ENCODE results near the gene INHBE.
"Not testable (repeated sequence)": the region's sequence is repeated elsewhere in the genome, so short reads cannot be mapped to it uniquely, and the experiment has no call there.

Gene INHBE

GRCh38 chr12:57454566-57455373, at the start of gene INHBE:
Gene INHBE (plus strand): TSS chr12:57455307. CDS start chr12:57455537, 230 bp downstream.
- DNase-seq (peak; percentile 57 to 81), ATAC-seq (peak; percentile 63)
- Mint-ChIP-seq H3K4me1 (peaks cover 68% of the 10 kb centered on the region), H3K27me3 (no peaks in the 10 kb centered on the region), H3K27ac (peak within 1 kb of the TSS; percentile 97), H3K4me3 (peak within 1 kb of the TSS; percentile 88 to 97), H3K9me3 (no peaks in the 10 kb centered on the region)

DNA sequence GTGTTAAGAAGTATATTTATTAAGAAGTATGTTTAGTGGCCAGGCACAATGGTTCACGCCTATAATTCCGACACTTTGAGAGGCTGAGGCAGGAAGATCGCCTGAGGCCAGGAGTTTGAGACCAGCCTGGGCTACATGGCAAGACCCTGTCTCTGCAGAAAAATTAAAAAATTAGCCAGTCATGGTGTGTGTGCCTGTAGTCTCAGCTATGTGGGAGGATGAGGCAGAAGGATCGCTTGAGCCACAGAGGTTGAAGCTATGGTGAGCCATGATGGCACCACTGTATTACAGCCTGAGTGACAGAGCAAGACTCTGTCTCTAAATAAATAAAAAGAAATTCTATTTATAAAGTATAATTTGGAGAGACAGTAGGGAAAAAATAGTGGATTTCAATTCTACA, 44.6 kb upstream of the INHBE start:
- ATAC-seq (no peak), DNase-seq (no peak)
- no peak overlapping the region for H3K4me3 Mint-ChIP-seq
- H3K4me1 Mint-ChIP-seq = peaks cover 24% of the 10 kb centered on the region
- H3K27ac Mint-ChIP-seq = no peak overlapping the region
- no peaks in the 10 kb centered on the region for H3K27me3 Mint-ChIP-seq
- H3K9me3 Mint-ChIP-seq = no peaks in the 10 kb centered on the region

- peaks cover 28% of the 10 kb centered on the region for H3K4me1 Mint-ChIP-seq
- not testable (repeated sequence) for H3K27me3 Mint-ChIP-seq, H3K27ac Mint-ChIP-seq, ATAC-seq, DNase-seq, H3K4me3 Mint-ChIP-seq, H3K9me3 Mint-ChIP-seq
Observed at GRCh38 chr12:57414160-57414559, 40.9 kb upstream of the INHBE start.

GRCh38 chr12:57415088-57415487, 40.0 kb upstream of the INHBE start:
- Mint-ChIP-seq H3K4me3 (no peak overlapping the region), H3K27ac (no peak overlapping the region), H3K27me3 (no peaks in the 10 kb centered on the region), H3K9me3 (no peaks in the 10 kb centered on the region), H3K4me1 (peaks cover 34% of the 10 kb centered on the region)
- no peak for DNase-seq
- ATAC-seq = no peak

GRCh38 chr12:57416039-57416996, 38.8 kb upstream of the INHBE start:
- peak overlapping the region in 1 of 2 donors; percentile 53 for H3K27ac Mint-ChIP-seq
- H3K9me3 Mint-ChIP-seq = no peaks in the 10 kb centered on the region
- H3K27me3 Mint-ChIP-seq = no peaks in the 10 kb centered on the region
- H3K4me3 Mint-ChIP-seq = no peak overlapping the region
- no peak for DNase-seq
- peaks cover 34% of the 10 kb centered on the region for H3K4me1 Mint-ChIP-seq
- ATAC-seq = no peak

DNA sequence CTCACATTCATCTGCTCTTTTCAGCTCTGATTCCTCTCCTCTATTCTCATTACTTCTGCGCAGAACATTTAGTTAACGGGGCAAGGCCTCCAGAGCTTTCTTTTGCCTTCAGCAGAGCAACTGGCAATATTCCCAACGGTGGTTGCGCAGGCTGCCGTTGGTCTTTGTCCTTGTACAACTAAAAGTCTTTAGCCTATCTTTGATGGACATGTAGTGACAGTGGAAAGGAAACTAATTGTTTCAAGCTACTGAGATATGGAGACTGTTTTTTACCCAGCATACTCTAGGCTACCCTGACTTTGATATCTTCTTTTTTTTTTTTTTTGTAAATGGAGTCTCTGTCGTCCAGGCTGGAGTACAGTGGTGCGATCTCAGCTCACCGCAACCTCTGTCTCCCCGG, 36.9 kb upstream of the INHBE start:
- peaks cover 23% of the 10 kb centered on the region for H3K4me1 Mint-ChIP-seq
- H3K4me3 Mint-ChIP-seq = no peak overlapping the region
- ATAC-seq (no peak), DNase-seq (no peak)
- no peak overlapping the region for H3K27ac Mint-ChIP-seq
- H3K27me3 Mint-ChIP-seq = no peaks in the 10 kb centered on the region
- H3K9me3 Mint-ChIP-seq = no peaks in the 10 kb centered on the region

- DNase-seq = no peak
- peaks cover 26% of the 10 kb centered on the region for H3K4me1 Mint-ChIP-seq
- H3K27me3 Mint-ChIP-seq = no peaks in the 10 kb centered on the region
- H3K9me3 Mint-ChIP-seq = no peaks in the 10 kb centered on the region
- ATAC-seq = no peak
- H3K4me3 Mint-ChIP-seq = no peak overlapping the region
- H3K27ac Mint-ChIP-seq = no peak overlapping the region
Observed at GRCh38 chr12:57419495-57419894, 35.6 kb upstream of the INHBE start.

DNA sequence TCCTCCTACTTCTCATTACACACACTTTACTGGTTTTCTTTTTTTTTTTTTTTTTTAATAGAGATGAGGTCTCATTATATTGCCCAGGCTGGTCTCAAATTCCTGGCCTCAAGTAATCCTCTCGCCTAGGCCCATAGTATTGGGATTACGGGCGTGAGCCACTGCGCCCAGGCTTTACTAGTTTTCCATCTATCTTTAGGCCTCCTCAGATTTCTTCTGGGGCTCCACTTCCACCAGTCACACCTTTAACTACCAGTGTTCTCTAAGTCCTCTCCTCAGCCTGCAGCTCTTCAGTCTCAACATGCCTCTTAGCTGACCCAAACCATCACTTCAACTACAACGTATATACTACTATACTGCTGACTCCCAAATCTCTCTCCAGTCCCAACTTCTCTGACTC, 34.6 kb upstream of the INHBE start:
- Mint-ChIP-seq H3K4me3 (no peak overlapping the region), H3K27ac (no peak overlapping the region), H3K4me1 (peaks cover 23% of the 10 kb centered on the region), H3K9me3 (no peaks in the 10 kb centered on the region), H3K27me3 (no peaks in the 10 kb centered on the region)
- ATAC-seq (no peak), DNase-seq (no peak)

GRCh38 chr12:57426948-57427347, 28.2 kb upstream of the INHBE start:
- not testable (repeated sequence) for DNase-seq, H3K27ac Mint-ChIP-seq, H3K27me3 Mint-ChIP-seq, H3K9me3 Mint-ChIP-seq, H3K4me3 Mint-ChIP-seq, ATAC-seq
- H3K4me1 Mint-ChIP-seq = peaks cover 38% of the 10 kb centered on the region

DNA sequence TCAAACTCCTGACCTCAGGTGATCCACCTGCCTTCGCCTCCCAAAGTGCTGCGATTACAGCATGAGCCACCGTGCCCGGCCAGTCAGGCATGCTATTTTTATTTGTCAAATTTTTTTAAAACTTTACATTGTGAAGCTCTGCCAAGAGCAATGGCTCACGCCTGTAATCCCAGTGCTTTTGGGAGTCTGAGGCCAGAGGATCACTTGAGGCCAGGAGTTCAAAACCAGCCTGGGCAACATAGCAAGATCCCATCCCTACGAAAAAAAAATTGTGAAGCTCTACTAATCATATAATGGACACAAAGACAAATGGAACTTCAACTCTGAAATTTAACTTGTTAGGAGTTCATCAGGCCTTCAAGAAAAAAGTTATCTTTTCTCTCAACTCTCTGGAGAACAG, 26.1 kb upstream of the INHBE start:
- H3K4me3 Mint-ChIP-seq = peak overlapping the region; percentile 80 to 88
- no peak for ATAC-seq

GRCh38 chr12:57429473-57430111, 25.5 kb upstream of the INHBE start:
- peak overlapping the region; percentile 80 to 88 for H3K4me3 Mint-ChIP-seq
- H3K9me3 Mint-ChIP-seq = no peaks in the 10 kb centered on the region
- no peak for ATAC-seq
- peak overlapping the region; percentile 97 for H3K27ac Mint-ChIP-seq
- H3K27me3 Mint-ChIP-seq = no peaks in the 10 kb centered on the region
- H3K4me1 Mint-ChIP-seq = peaks cover 39% of the 10 kb centered on the region
- DNase-seq = no peak

More for the DNA sequence above, 26.1 kb upstream of the INHBE start:
- H3K27ac Mint-ChIP-seq = peak overlapping the region; percentile 80 to 94
- peaks cover 42% of the 10 kb centered on the region for H3K4me1 Mint-ChIP-seq
- H3K27me3 Mint-ChIP-seq = no peaks in the 10 kb centered on the region
- no peak for DNase-seq
- H3K9me3 Mint-ChIP-seq = no peaks in the 10 kb centered on the region

DNA sequence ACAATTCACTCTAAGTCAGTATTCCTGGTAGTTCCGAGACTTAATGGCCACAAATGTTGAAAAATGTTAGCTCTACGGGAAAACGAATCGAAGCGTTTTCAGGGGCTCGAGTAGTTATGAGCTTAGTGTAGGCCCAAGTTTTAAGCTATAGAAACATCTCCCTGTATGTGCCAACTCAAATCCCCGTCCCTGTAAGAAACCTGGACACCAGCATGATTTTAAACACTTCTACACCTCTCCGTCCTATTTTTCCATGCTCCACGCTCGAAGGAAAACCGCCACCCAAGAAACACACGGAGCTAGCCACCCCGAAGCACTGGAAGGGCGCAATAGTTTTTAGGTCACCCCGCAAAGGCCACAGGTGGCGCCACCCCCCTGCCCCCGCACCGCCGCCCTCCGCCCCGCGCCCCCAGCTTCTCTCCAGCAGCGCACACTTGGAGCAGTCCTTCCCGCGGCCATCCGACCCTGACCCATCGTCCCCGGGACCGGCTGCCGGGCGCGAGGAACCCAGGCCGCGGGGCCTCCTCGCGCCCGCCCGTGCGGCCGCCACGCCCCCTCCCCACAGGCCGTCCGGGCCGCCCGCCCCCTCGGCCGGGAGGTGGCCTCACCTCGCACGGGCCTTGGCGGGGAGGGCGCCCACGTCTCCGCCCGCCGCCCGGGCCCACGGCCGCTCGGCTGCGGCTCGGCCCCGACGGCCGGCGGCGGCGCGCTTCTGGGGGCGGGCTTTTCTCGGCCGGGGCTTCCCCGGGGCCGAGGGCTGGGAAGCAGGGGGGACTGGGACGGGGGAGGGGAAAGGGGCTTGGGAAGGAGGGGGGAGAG, 24.8 kb upstream of the INHBE start:
- peak; percentile 78 for ATAC-seq
- H3K27me3 Mint-ChIP-seq = no peaks in the 10 kb centered on the region
- H3K4me3 Mint-ChIP-seq = peak overlapping the region; percentile 91 to 93
- peak overlapping the region; percentile 99 for H3K27ac Mint-ChIP-seq
- peak in 1 of 2 donors; percentile 70 for DNase-seq
- H3K4me1 Mint-ChIP-seq = peaks cover 42% of the 10 kb centered on the region
- H3K9me3 Mint-ChIP-seq = no peaks in the 10 kb centered on the region

GRCh38 chr12:57430931-57431566, 24.1 kb upstream of the INHBE start, which contains the start of gene R3HDM2:
Gene R3HDM2 (minus strand): TSS chr12:57431043. CDS start chr12:57310428, 120,615 bp downstream.
- Mint-ChIP-seq H3K27ac (peak within 1 kb of the TSS; percentile 99), H3K27me3 (no peaks in the 10 kb centered on the region), H3K4me3 (peak within 1 kb of the TSS; percentile 91 to 93), H3K9me3 (no peaks in the 10 kb centered on the region), H3K4me1 (peaks cover 47% of the 10 kb centered on the region)
- ATAC-seq (peak; percentile 97), DNase-seq (peak; percentile 91 to 96)

DNA sequence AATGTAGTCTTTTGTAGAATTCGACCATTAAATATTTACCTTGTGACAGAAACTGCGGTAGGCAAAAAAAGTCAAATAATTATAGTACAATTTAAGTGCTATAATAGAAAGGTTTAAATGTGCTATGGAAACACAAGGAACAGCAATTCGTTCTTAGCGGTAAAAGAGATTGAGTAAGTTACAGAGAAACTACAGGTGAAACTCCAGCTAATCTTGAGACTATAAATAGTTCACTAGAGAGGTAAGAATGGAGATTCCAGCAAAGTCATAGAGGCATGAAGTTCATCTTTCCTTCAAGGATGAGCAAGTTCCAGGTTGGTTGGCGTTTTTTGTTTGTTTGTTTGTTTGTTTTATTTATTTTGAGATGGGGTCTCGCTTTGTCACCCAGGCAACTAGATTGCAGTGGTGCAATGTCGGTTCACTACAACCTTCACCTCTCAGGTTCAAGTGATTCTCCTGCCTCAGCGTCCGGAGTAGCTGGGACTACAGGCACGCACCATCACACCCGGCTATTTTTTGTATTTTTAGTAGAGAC, 23.4 kb upstream of the INHBE start:
- Mint-ChIP-seq H3K4me1 (peaks cover 47% of the 10 kb centered on the region), H3K27me3 (no peaks in the 10 kb centered on the region), H3K27ac (peak overlapping the region; percentile 99), H3K9me3 (no peaks in the 10 kb centered on the region), H3K4me3 (peak overlapping the region; percentile 91 to 93)
- ATAC-seq (no peak), DNase-seq (no peak)
